Thyroid gland (tissue), 4 donors: ENCODE results near the gene RXFP4. TPM values are rescaled to one million over a fixed set of nuclear protein-coding genes. Genes with fewer than 3 reads are reported as not detected.

Source experiments
- DNase-seq, 2 donors: peaks; one replicate each; pipeline ENCODE4 v3.0.0-alpha.2; 2019
- H3K27ac ChIP-seq, 3 donors: fragments of 200-600 bp; sonication (generic); 1 replicate in 2 of 3; 2 replicates in 1 of 3; pipeline ENCODE4 v1.5.1; 2016 to 2019; ENCODE audit warnings: mild to moderate bottlenecking in 1 of 3, moderate library complexity in 1 of 3
- H3K27me3 ChIP-seq: fragments of 200-600 bp; sonication (generic); one replicate; pipeline ENCODE4 v1.5.1; 2019
- H3K36me3 ChIP-seq, 2 donors: fragments of 200-600 bp; sonication (generic); one replicate each; pipeline ENCODE4 v1.5.1; 2016 to 2019
- H3K4me1 ChIP-seq, 2 donors: fragments of 200-600 bp; sonication (generic); one replicate each; pipeline ENCODE4 v1.5.1; 2017 to 2019
- H3K4me3 ChIP-seq, 3 donors: fragments of 200-600 bp; sonication (generic); replicated peaks in 1 of 3; 1 replicate in 2 of 3; 2 replicates in 1 of 3; pipeline ENCODE4 v1.5.1; 2016; ENCODE audit warnings: mild to moderate bottlenecking in 1 of 3
- H3K9me3 ChIP-seq: fragments of 200-600 bp; sonication (generic); one replicate; pipeline ENCODE4 v1.5.1; 2017
- POLR2A ChIP-seq, 2 donors: fragments of 450-650 bp; IDR thresholded peaks; one replicate each; pipeline ENCODE4 v1.6.1; 2017; ENCODE audit warnings: antibody characterized with exemption in 2 of 2, mild to moderate bottlenecking in 2 of 2, moderate library complexity in 1 of 2
- WGBS, 2 donors: methylation state at CpG; one replicate each; pipeline ENCODE4 v1.1.5; 2017; 5-methylcytosine and 5-hydroxymethylcytosine counted together
- intact Hi-C: fragments of 100-400 bp; cut with DNase I; formaldehyde crosslinking; loops from one replicate; pipeline ENCODE4 v1.15.1; 2023
- total RNA-seq, 4 donors: library from RNA; depleted of rRNA; stranded (reverse); fragments of >200 nt; gene quantifications; one replicate each; pipeline ENCODE4 v1.2.3, GENCODE V29; 2016
- TF ChIP-seq, protein P1 (sequence below), 6 experiments: fragments of 200-600 bp in 3 of 6; fragments of 450-650 bp in 3 of 6; sonication (generic) in 3 of 6; IDR thresholded peaks; one replicate each; pipeline ENCODE4 v1.5.1; 2016 to 2019; ENCODE audit warnings: antibody characterized with exemption in 6 of 6, mild to moderate bottlenecking in 2 of 6, inconsistent platforms in 1 of 6, moderate library complexity in 1 of 6

RXFP4 gene
- total RNA-seq, 4 donors from 2014 or later, result not detected

DNA sequence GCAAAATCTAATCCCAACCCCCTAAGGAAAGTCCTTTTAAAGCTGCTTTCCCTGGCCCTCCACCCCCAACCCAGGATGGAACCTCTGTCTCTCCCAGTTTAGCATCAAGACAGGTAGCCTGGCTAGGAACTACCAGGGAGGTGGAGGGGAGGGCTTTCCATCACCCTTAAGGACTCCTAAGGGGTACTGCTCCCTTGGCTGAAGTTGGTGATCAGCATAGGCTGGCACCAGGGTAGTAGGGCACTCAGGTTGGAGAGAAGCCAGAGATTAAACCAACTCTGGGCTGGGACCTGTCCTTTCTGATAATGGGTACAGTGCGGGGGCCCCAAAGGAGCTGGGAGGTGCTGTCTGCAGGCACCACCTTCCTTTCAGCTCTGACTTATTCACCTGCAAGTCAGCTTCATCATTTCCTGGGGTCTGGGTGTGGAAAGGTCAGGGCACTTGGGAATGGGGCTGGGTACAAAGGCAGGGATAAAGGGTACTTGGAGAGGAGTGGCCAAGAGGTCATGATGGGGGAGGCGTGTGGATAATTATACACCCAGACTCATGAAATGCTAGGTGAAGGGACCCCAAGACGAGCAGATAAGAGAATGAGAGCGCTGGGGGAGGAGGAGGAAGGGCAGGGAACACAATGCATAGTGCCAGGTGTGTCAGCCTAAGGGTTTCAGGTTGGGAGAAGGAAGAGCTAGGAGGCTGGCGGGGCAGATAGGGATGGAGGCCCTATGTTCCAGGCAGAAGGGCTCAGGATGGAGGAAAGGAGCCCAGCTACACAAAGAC, 35.7 kb downstream of the RXFP4 start:
- Histone ChIP-seq H3K9me3 (no peaks in the 10 kb centered on the region), H3K4me1 (peaks cover 83 to 85% of the 10 kb centered on the region in 2 donors), H3K4me3 (peak overlapping the region; percentile 90 to 98 (median 92)), H3K27ac (peak overlapping the region; percentile 94 to 96 (median 96)), H3K36me3 (no peaks in the 10 kb centered on the region), H3K27me3 (no peaks in the 10 kb centered on the region)
- peak; percentile 21 to 45 for DNase-seq
- intact Hi-C loops, result loop anchor here (5.0 kb wide), 1 partner anchor 35 kb away; the partner anchor contains the start of gene RXFP4
- TF ChIP-seq POLR2A (IDR thresholded peaks at IDR 0.05), result no peak
- TF ChIP-seq, protein P1, sequence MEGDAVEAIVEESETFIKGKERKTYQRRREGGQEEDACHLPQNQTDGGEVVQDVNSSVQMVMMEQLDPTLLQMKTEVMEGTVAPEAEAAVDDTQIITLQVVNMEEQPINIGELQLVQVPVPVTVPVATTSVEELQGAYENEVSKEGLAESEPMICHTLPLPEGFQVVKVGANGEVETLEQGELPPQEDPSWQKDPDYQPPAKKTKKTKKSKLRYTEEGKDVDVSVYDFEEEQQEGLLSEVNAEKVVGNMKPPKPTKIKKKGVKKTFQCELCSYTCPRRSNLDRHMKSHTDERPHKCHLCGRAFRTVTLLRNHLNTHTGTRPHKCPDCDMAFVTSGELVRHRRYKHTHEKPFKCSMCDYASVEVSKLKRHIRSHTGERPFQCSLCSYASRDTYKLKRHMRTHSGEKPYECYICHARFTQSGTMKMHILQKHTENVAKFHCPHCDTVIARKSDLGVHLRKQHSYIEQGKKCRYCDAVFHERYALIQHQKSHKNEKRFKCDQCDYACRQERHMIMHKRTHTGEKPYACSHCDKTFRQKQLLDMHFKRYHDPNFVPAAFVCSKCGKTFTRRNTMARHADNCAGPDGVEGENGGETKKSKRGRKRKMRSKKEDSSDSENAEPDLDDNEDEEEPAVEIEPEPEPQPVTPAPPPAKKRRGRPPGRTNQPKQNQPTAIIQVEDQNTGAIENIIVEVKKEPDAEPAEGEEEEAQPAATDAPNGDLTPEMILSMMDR (IDR thresholded peaks at IDR 0.05), result no peak
- 6 to 17% methylated on average over 5 of the region's 5 CpGs for WGBS, 2 donors

DNA sequence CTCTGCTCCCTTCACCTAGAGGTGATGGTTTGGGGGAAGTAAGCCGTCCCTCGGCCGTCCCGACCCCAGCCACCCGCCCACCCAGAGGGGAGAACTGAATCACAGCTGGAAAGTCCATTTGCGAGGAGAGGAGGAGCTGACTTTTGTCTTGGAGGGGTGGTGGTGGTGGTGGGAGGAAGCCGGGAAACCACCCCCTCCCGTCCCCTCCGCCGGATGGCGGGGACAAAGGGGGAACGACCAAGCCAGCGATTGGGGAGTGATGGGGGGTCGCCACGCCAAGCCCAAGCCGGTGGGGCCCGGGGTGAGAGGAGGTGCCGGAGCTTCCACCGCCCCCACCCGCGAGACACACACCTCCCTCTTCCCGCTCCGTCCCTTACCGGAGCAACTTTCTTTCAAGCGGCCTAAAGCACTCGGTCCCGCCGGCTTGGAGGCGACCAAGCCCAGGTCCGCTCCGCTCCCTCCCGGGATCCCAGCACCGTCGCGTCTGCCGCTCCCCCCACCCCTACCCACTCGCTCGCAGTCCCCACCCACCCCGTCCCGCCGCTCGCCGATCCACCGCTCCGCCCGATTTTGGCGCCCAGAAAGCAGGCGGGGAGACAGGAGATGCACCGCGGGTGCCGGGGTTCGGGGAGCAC, 36.4 kb downstream of the RXFP4 start:
- no peak for TF ChIP-seq POLR2A (IDR thresholded peaks at IDR 0.05)
- TF ChIP-seq, protein P1 (IDR thresholded peaks at IDR 0.05), result no peak
- Histone ChIP-seq H3K27ac (peak overlapping the region; percentile 94 to 96 (median 96)), H3K4me3 (peak overlapping the region; percentile 90 to 98 (median 92)), H3K36me3 (no peaks in the 10 kb centered on the region), H3K4me1 (peaks cover 78% of the 10 kb centered on the region in 2 donors), H3K27me3 (no peaks in the 10 kb centered on the region), H3K9me3 (no peaks in the 10 kb centered on the region)
- peak; percentile 48 to 52 for DNase-seq
- WGBS, 2 donors, result 0 to 1% methylated on average over 22 to 33 of the region's 52 CpGs
- intact Hi-C loops, result loop anchor here (5.0 kb wide), 1 partner anchor 36 kb away; the partner anchor contains the start of gene RXFP4

DNA sequence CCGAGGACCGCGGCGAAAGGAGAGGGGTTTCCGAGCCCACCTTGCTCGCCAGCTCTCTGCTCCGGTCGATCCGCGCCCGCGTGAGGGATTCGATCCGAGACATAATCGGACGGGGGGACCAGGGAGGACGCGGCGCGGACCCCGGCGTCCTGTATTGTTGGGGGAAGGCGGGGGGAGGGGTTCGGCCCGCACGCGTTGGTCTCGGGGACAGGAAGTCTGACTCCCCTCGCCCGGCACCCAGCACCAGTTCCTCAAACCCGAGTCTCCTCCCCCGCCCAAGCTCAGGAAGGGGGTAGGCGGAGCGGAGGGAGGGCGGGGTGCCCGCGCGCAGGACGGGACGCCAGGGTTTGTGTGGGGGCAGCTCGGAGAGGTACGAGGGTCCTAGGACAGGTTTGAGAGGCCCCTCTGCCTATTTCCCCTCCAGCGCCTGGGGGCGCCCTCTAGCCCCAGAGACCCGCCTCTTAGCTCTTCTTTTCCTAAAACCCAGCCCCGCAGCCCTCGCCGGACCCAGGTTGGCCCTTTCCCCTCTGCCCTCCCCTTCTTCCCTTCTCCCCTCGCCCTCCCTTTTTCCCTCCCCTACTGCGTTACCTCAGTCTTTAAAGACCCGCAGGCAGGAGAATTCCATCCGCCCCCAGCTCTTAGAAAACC, 37.0 kb downstream of the RXFP4 start, which contains the start of gene ARHGEF2:
Gene ARHGEF2 (minus strand): TSS at position 223 of the 648 bp plus-strand sequence. CDS start 120 bp downstream, at position 103.
- TF ChIP-seq, protein P1 (IDR thresholded peaks at IDR 0.05), result peak in 1 of 6 experiments; percentile 29
- peak in 1 of 2 donors; percentile 66 for TF ChIP-seq POLR2A (IDR thresholded peaks at IDR 0.05)
- WGBS, 2 donors, result 0 to 1% methylated on average over 22 to 30 of the region's 52 CpGs
- H3K27ac ChIP-seq, result peak within 1 kb of the TSS; percentile 94 to 96 (median 96)
- DNase-seq, result peak; percentile 72 to 73
- no peaks in the 10 kb centered on the region for H3K36me3 ChIP-seq
- H3K9me3 ChIP-seq, result no peaks in the 10 kb centered on the region
- no peaks in the 10 kb centered on the region for H3K27me3 ChIP-seq
- H3K4me3 ChIP-seq, result peak within 1 kb of the TSS; percentile 90 to 98 (median 92)
- peaks cover 71 to 77% of the 10 kb centered on the region in 2 donors for H3K4me1 ChIP-seq
- intact Hi-C loops, result loop anchor here (5.0 kb wide), 1 partner anchor 36 kb away; the partner anchor contains the start of gene RXFP4

DNA sequence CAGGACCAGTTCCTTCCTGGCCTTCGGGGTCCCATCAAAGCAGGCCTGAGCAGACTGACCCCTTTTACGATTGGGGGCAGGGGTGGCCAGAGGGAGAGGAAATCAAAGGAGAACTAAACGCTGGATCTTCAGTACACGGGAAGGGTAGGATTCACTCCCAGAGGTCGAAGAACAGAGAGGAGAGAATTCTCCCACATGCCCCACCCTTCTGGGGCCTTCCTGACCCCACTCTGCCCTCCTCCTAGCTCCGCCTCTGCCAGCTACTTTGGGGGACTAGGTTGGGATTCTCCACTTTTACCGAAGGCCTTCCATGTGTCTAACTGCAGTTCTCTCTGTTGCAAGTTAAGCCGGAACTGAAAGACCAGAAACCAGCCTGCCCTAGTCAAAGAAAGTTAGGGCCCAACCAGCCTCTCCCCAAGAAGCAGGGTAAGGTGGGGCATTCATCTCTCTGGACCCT, 37.6 kb downstream of the RXFP4 start:
- peak overlapping the region; percentile 90 to 98 (median 92) for H3K4me3 ChIP-seq
- no peaks in the 10 kb centered on the region for H3K36me3 ChIP-seq
- WGBS, 2 donors, result 21 to 26% methylated on average over 7 to 8 of the region's 8 CpGs
- H3K27me3 ChIP-seq, result no peaks in the 10 kb centered on the region
- no peaks in the 10 kb centered on the region for H3K9me3 ChIP-seq
- no peak for DNase-seq
- intact Hi-C loops, result loop anchor here (5.0 kb wide), 1 partner anchor 37 kb away; the partner anchor contains the start of gene RXFP4
- TF ChIP-seq, protein P1 (IDR thresholded peaks at IDR 0.05), result no peak
- TF ChIP-seq POLR2A (IDR thresholded peaks at IDR 0.05), result no peak
- peak overlapping the region; percentile 94 to 96 (median 96) for H3K27ac ChIP-seq
- peaks cover 68 to 77% of the 10 kb centered on the region in 2 donors for H3K4me1 ChIP-seq
